T follicular helper cell (primary cell): ENCODE measurements around the gene RASSF4.
A peak's percentile ranks its signal among the peaks of the same experiment; 100 is the strongest.

ENCODE experiments used
- DNase-seq: peaks from one replicate; pipeline ENCODE4 v3.0.0-alpha.2; 2020; ENCODE audit warnings: low read depth

Gene RASSF4

DNA sequence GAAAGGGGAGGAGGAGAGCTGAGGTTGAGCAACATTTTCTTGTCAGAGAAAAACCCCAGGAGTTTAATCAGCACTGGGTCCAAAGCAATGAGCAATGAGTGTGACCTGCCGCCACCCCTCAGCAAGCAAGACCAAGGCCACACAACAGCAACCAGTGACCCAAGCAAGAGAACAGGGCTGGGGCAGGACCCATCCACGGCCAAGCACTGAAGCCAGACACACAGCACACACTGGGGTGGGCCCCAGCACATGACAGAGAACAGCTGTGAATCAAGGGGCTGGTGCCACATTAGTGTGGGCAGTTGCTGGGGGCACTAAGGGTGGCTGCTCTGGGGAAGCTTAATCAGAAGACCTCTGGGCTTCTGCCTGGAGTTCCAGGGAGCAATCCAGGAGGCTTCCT lies 32.2 kb upstream of the RASSF4 start:
- no peak for DNase-seq

GRCh38 chr10:44928462-44928861 lies 31.1 kb upstream of the RASSF4 start:
- DNase-seq: no peak

DNA sequence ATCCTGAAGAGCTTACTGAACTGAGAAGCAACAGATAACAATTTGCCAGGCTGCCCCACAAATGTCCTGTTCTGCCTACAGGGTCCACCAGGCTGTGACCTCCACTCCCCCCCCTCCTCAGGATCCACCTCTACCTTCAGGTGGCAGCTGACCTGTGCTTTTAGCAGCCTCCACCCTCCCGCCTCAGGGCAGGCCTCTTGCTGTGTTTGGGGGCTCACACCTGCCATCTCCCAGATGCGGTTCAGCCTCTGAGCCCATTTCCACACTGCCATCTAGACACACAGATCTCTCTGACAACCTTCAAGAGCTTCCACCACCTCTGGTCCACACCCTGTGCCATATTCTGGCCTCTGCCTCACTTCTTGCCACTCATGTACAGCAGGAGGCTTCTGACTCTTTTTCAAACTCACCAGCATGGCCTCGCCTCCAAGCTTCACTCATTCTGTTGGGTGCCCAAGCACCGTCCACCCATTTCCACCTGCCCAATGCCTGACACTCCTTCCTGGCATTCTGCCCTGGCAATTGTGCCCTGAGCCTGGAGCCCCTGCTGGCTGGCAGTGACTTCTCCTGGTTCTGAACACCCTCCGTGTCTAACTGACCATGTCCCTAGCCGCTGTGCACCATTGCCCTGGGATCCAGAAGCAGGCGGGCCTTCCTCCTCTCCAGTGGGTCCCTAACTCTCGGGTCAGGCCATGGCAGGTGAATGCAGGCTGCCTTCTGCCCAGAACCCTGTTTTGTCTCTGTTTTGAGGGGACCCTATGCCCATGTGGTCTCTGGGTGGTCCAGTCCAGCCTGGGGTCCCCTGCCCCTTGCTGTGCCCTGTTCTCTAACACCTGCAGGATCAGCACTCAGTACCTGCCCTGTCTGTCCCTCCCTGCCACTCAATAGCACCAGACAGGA lies 30.0 kb upstream of the RASSF4 start:
- no peak for DNase-seq

DNA sequence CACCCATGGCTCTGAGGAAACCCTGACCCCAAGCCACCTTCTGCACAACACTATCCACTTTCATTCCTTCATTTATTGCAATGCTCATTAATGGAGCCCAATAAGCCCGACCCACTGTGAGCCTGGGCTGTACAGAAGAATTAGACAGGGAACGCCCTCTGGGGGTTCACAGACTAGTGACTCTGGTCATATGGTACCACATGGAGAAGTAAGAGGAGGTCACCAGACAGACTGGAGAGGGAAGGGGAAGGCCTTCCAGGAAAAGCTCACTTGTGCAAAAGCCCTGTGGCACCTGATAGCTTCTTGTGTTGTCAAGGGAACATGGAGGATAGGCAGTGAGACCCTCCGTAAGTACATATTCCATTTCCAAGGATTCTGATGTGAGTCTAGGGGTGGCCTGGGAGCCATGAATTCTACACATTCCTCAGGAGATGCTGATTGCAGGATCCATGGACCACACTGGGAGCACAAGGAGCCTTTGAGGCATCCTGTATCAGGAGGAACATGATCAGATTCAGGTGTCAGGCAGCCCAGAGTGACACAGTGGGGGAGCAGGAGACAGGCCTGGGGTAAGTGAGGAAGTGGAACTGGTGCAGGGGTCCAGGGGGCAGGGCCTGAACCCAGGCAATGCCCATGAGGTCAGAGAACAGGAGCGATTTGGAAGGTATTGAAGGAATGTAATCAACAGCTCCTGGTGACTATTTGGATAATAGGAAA lies 28.5 kb upstream of the RASSF4 start:
- DNase-seq: no peak

GRCh38 chr10:44931621-44932516 lies 27.7 kb upstream of the RASSF4 start:
- DNase-seq: no peak

GRCh38 chr10:44932517-44933450 lies 26.8 kb upstream of the RASSF4 start:
- peak; percentile 63 for DNase-seq

- DNase-seq: no peak
Observed at GRCh38 chr10:44933451-44934321, 25.9 kb upstream of the RASSF4 start.

DNA sequence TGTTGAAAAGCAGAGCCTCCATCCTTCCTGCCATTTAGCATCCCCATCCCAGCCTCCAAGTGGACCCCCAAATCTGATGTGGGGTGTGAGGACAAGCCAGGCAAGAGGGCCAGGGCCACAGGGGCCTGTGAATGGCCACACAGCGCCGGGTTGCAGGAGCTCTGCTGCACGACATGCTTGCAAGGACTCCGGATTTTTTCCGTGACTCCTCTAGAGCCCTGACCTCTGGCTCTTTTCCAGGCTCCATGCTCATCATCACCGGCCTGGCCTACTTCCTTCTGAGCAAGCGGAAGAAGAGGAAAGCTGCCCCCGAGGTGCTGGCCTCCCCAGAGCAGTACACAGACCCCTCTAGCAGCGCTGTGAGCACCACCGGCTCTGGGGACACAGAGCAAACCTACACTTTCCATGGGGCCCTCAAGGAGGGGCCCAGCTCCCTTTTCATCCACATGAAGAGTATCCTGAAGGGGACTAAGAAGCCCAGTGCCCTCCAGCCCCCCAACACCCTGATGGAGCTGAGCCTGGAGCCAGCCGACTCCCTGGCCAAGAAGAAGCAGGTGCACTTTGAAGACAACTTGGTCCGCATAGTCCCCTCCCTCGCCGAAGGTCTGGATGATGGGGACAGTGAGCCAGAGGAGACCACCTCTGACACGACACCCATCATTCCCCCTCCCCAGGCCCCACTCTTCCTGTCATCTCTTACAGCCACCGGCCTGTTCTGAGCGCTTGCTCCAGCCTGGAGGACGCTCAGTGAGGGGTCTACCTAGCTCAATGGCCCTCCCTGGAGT lies 25.0 kb upstream of the RASSF4 start:
- no peak for DNase-seq

DNA sequence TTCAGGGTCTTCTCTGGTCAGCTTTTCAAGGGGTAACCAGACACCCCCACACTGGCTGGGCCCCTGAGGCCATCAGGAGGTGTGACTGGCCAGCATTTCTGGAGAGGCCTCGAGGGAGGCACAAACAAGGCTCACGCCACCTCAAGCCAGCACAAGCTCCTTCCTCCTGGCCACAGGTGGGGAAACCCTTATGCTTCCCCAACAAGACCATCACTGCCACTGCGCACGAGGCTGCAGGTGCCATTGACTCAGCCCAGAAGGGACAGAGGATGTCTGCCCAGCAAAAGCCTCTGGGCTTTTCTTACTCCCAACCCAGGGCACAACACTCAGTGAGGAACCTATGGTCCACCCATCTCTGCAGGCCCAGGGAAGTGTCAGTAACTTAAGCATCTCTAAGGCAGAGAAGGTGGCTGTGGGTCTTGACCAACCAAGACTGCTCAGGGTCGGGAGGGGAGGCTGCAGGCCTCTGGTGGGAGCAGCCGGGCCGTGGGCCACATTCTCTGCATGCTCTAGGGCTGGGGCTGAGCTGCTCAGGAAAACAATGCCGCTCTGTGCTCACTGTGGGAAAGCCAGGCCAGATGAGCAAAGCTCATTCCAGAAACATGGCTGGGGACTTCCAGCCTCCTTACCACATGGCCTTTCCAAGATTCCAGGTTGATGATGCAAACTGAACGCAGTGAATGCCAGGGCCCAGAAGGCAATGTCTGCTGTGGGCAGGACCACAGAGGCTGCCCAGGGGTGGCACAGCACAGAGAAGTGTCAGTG lies 24.2 kb upstream of the RASSF4 start:
- DNase-seq: no peak

- no peak for DNase-seq
Observed at GRCh38 chr10:44935966-44936295, 23.7 kb upstream of the RASSF4 start.

DNA sequence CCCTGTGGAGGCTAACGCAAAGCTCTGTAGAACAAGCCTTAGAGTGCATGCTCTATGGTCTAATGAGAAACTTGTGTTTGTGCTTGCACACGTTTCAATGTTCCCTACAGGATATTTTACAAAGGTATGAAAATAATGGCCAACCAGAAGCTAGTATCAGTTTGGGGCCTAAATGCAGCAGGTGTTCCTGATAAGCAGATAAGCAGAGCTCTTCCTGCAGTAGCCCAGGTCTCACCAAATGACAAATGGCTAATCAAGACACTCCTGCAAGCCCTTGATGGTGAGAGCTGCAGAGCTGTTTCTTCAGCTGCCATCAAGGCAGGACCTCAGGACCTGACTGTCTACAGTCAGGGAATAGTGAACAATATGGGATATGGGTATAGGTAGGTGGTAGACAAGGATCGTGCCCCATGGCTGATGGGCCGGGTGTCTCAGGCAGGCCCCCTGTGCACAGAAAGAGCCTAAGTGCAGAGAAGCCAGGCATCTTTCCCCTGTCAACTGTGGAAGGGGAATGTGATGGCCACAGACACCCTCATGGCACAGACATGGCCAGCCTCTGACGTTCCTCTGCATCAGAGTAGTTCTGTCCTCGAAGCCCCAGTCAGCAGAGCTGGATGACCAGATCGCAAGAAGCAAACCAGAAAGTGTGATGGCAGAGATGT lies 23.2 kb upstream of the RASSF4 start:
- DNase-seq: no peak

DNA sequence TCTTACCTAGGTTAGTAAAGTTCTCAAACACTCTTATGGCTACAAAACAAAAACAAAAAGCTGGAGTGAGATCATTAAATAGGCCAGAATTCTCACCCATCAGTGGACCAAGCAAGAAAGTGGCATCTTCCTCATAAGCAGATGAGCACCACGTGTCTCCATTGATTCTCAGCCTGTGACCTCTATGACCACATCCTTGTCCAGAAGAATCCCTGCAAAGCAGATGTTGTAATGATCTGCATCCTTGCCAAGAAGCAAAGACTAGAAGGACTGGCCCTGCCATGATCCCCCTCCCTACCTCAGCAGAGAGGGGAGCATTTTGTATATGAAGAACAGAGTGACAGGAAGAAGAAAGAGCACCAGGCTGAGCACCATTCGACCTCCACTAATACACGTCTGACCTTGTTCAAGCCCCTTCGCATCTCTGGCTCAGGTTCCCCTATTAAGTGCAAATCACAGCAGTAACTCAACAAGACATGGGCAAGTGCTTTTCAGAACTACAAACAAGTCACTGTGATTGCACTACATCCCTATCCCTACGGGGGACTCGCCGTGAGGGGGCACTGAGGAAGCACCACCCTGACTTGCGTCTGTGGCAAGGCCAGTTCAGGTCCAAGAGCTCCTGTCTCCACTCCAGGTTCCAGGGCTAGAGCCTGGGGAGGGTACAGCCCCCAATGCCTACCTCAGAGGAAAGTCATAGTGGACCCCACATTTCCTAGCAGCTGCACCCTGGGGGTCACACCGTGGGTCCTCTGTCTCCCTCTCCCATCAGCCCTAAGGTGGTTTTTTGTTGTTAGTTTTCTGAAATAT lies 22.2 kb upstream of the RASSF4 start:
- DNase-seq: no peak

DNA sequence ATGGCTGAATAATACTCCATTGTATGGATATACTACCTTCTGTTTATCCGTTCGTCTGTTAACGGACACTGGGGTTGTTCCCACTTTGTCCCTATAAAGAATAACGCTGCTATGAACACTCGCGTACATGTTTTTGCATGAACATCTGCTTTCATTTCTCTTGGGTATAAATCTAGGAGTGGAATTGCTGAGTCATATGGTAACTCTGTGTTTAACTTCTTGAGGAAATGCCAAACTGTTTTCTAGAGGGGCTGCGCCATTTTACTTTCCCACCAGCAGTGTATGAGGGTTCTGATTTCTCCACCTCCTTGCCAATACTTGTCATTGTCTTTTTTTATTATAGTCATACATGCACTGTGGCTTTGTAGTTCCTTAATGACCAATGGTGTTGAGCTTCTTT lies 20.6 kb upstream of the RASSF4 start:
- DNase-seq: no peak

DNA sequence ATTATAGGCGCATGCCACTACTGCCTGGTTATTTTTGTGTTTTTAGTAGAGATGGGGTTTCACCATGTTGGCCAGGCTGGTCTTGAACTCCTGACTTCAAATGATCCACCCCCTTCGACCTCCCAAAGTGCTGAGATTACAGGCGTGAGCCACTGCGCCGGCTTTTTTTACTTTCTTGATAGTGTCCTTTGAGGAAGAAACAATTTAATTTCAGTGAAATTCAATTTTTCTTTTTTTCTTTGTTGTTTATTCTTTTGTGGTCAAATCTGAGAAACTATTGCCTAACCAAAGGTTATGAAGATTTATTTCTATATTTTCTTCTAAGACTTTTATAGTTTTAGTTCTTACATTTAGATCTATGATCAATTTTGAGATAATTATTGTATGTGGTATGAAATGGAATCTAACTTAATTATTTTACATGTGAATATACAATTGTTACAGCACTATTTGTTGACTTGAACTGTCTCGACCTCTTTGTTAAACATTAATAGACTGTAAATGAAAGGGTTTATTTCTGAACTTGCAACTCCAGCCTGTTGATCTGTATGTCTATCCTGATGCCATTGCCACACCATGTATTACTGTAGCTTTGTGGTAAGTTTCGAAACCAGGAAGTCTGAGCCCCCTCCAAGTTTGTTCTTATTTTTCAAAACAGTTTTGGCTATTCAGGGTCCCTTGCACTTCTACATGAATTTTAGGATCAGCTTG lies 19.8 kb upstream of the RASSF4 start:
- no peak for DNase-seq

DNA sequence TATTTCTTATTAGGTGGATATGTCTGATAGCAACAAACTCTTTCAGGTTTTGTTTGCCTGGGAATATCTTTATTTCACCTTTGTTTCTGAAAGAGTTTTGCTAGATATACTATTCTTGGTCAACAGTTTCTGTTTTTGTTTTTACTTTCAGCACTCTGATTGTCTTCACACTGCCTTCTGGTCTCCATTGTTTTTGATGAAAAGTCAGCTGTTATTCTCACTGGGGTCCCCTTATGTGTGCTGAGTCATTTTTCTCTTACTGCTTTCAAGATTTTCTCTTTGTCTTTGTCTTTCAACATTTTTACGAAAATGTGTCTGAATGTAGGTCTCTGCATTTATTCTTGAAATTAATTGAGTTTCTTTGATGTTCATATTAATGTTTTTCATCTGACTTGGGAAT lies 15.2 kb upstream of the RASSF4 start:
- no peak for DNase-seq

DNA sequence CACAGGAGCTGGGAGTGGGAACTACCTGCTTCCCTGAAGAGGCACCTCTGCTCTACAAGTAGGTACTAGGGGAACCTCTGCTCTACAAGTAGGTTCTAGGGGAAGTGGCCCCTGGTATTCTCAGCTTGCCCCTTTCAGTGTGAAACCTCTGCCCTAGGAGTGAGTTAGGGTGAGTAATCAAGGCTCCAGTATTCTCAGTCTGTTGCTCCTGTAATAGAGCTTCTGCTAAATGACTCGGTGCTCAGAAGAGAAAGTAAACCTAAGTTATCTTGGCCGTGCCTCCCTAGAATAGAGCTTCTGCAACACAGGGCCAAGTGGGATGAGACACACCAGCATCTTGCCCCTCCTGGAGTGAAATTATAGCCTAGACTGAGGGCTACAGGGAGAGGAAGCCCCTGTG lies 13.4 kb upstream of the RASSF4 start:
- DNase-seq: no peak
